ENCODE results near the gene GALNT12. TPM values are rescaled to one million over a fixed set of nuclear protein-coding genes. Genes with fewer than 3 reads are reported as not detected.

GALNT12 gene
- total and polyA plus RNA-seq, 2 donors (not counting 1 experiment from before 2014, with no cell fraction given), result 3.2 to 4.5 TPM

GRCh38 chr9:98781588-98782383 is 25.7 kb upstream of the GALNT12 start:
- no peaks in the 10 kb centered on the region for H3K9me3 Mint-ChIP-seq (ENCODE audit: insufficient read depth)
- H3K27me3 Mint-ChIP-seq, result no peaks in the 10 kb centered on the region
- Histone ChIP-seq H2AFZ (ENCODE audit: insufficient read depth, low read depth, low read length, poor library complexity, severe bottlenecking) (no peak overlapping the region), H3K9me3 (ENCODE audit: control extremely low read depth in 1 of 3, control insufficient read depth in 2 of 3, insufficient read depth in 1 of 3, low read length in 2 of 3) (no peaks in the 10 kb centered on the region), H3K27ac (ENCODE audit: low read length in 2 of 2) (no peak overlapping the region), H3K79me2 (ENCODE audit: control insufficient read depth, insufficient read depth, low read length) (no peaks in the 10 kb centered on the region), H4K20me1 (ENCODE audit: control insufficient read depth, insufficient read depth, low read length, poor library complexity, severe bottlenecking) (no peaks in the 10 kb centered on the region), H3K4me2 (replicated peaks; ENCODE audit: low read depth, low read length, poor library complexity, severe bottlenecking) (no peak overlapping the region), H3K36me3 (replicated peaks in 1 of 2; ENCODE audit: control extremely low read depth in 1 of 2, control insufficient read depth in 1 of 2, extremely low read depth in 1 of 2, insufficient read depth in 2 of 2, low read length in 1 of 2) (peaks cover 0 to 12% of the 10 kb centered on the region in 2 experiments), H3K9ac (ENCODE audit: low read length) (no peak overlapping the region), H3K27me3 (replicated peaks in 1 of 4; ENCODE audit: control extremely low read depth in 1 of 4, control insufficient read depth in 3 of 4, insufficient read depth in 4 of 4, low read length in 3 of 4) (no peaks in the 10 kb centered on the region), H3K4me3 (ENCODE audit: control extremely low read depth in 1 of 5, extremely low read depth in 1 of 5, insufficient read depth in 1 of 5, low read depth in 2 of 5, low read length in 4 of 5) (no peak overlapping the region), H3K4me1 (ENCODE audit: control insufficient read depth in 2 of 2, insufficient read depth in 2 of 2, low read length in 2 of 2) (no peaks in the 10 kb centered on the region)
- intact Hi-C loops (cut with micrococcal nuclease), result no loop called here
- no peak overlapping the region for H3K27ac Mint-ChIP-seq
- POLR2A ChIA-PET, result no interaction called here
- ATAC-seq (ENCODE audit: low read depth) (no peak), DNase-seq (no peak)
- 95% methylated on average over 9 of the region's 11 CpGs for WGBS (ENCODE audit: insufficient coverage)
- H3K4me3 Mint-ChIP-seq, result no peak overlapping the region
- TF ChIP-seq CTCF (IDR thresholded peaks at IDR 0.05), result no peak
- no peak for TF ChIP-seq EZH2 (IDR thresholded peaks at IDR 0.05; ENCODE audit: borderline replicate concordance, insufficient read depth, low read depth, low read length, poor library complexity, severe bottlenecking)
- CTCF ChIA-PET, result no interaction called here
- no peaks in the 10 kb centered on the region for H3K4me1 Mint-ChIP-seq

GRCh38 chr9:98783518-98784226 is 23.8 kb upstream of the GALNT12 start:
- intact Hi-C loops (cut with micrococcal nuclease), result no loop called here
- Histone ChIP-seq H3K36me3 (replicated peaks in 1 of 2; ENCODE audit: control extremely low read depth in 1 of 2, control insufficient read depth in 1 of 2, extremely low read depth in 1 of 2, insufficient read depth in 2 of 2, low read length in 1 of 2) (peaks cover 0 to 12% of the 10 kb centered on the region in 2 experiments), H3K4me3 (ENCODE audit: control extremely low read depth in 1 of 5, extremely low read depth in 1 of 5, insufficient read depth in 1 of 5, low read depth in 2 of 5, low read length in 4 of 5) (no peak overlapping the region), H4K20me1 (ENCODE audit: control insufficient read depth, insufficient read depth, low read length, poor library complexity, severe bottlenecking) (no peaks in the 10 kb centered on the region), H3K9ac (ENCODE audit: low read length) (no peak overlapping the region), H3K4me2 (replicated peaks; ENCODE audit: low read depth, low read length, poor library complexity, severe bottlenecking) (no peak overlapping the region), H3K79me2 (ENCODE audit: control insufficient read depth, insufficient read depth, low read length) (no peaks in the 10 kb centered on the region), H3K27me3 (replicated peaks in 1 of 4; ENCODE audit: control extremely low read depth in 1 of 4, control insufficient read depth in 3 of 4, insufficient read depth in 4 of 4, low read length in 3 of 4) (no peaks in the 10 kb centered on the region), H3K4me1 (ENCODE audit: control insufficient read depth in 2 of 2, insufficient read depth in 2 of 2, low read length in 2 of 2) (no peaks in the 10 kb centered on the region), H2AFZ (ENCODE audit: insufficient read depth, low read depth, low read length, poor library complexity, severe bottlenecking) (no peak overlapping the region), H3K27ac (ENCODE audit: low read length in 2 of 2) (no peak overlapping the region), H3K9me3 (ENCODE audit: control extremely low read depth in 1 of 3, control insufficient read depth in 2 of 3, insufficient read depth in 1 of 3, low read length in 2 of 3) (no peaks in the 10 kb centered on the region)
- POLR2A ChIA-PET, result no interaction called here
- DNase-seq (no peak), ATAC-seq (ENCODE audit: low read depth) (no peak)
- CTCF ChIA-PET, result interaction anchor here (1.1 to 1.6 kb wide), 2 partner anchors 9 to 10 kb away, joined by 3 to 4 read pairs; no protein-coding TSS in a partner anchor
- Mint-ChIP-seq H3K4me1 (no peaks in the 10 kb centered on the region), H3K4me3 (no peak overlapping the region), H3K27me3 (no peaks in the 10 kb centered on the region), H3K27ac (no peak overlapping the region), H3K9me3 (ENCODE audit: insufficient read depth) (no peaks in the 10 kb centered on the region)
- no peak for TF ChIP-seq CTCF (IDR thresholded peaks at IDR 0.05)
- TF ChIP-seq EZH2 (IDR thresholded peaks at IDR 0.05; ENCODE audit: borderline replicate concordance, insufficient read depth, low read depth, low read length, poor library complexity, severe bottlenecking), result no peak
- 98% methylated on average over 15 of the region's 16 CpGs for WGBS (ENCODE audit: insufficient coverage)
